Panc1 (cell line): ENCODE results near the gene ASCC2. TPM values are rescaled to one million over a fixed set of nuclear protein-coding genes. Genes with fewer than 3 reads are reported as not detected.

Experiments
- ATAC-seq: fragments of 200-7000 bp; cut with Tn5 transposase; 2 replicates; pipeline ENCODE4 v1.9.1; 2020; ENCODE audit warnings: mild to moderate bottlenecking, moderate library complexity
- BruUV-seq: library from RNA; stranded (reverse); fragments of 400-500 nt; replicated peaks from 2 replicates; lab custom pipeline; 2021; lab: Mats Ljungman, UMichigan
- CTCF ChIA-PET: fragments of 300-600 bp; sonication (Branson Sonifier 250); formaldehyde crosslinking; loops from one replicate; lab custom pipeline; 2022; ENCODE audit warnings: antibody characterized with exemption; lab: Charles Lee
- POLR2A ChIA-PET: fragments of 300-600 bp; sonication (Branson Sonifier 250); formaldehyde crosslinking; loops from one replicate; lab custom pipeline; 2022; ENCODE audit warnings: antibody characterized with exemption; lab: Charles Lee
- DNase-seq: peaks from one replicate; pipeline ENCODE4 v3.0.0-alpha.2; 2010; ENCODE audit warnings: low read depth, low spot score
- H3K27ac ChIP-seq: 2 replicates; pipeline ENCODE4 v1.5.1; 2011; ENCODE audit warnings: mild to moderate bottlenecking, low read length, inconsistent platforms
- H3K27me3 ChIP-seq: fragments of 200-500 bp; sonication (Bioruptor generic); 2 replicates; pipeline ENCODE4 v1.6.0; 2014; ENCODE audit warnings: low read length, inconsistent platforms; ENCODE audit not compliant: control insufficient read depth, insufficient read depth
- H3K36me3 ChIP-seq: fragments of 200-500 bp; sonication (Bioruptor generic); 2 replicates; pipeline ENCODE4 v1.5.1; 2014; ENCODE audit warnings: inconsistent platforms, mild to moderate bottlenecking, low read length, moderate library complexity; ENCODE audit not compliant: control insufficient read depth, insufficient read depth
- H3K4me1 ChIP-seq: 2 replicates; pipeline ENCODE4 v1.5.1; 2011; ENCODE audit warnings: inconsistent platforms, mild to moderate bottlenecking, low read length, moderate library complexity; ENCODE audit not compliant: control insufficient read depth, insufficient read depth
- H3K4me3 ChIP-seq, 2 experiments: 2 replicates each; pipeline ENCODE4 v1.5.1; 2011 to 2012; ENCODE audit warnings: low read depth in 2 of 2, low read length in 2 of 2, mild to moderate bottlenecking in 2 of 2, inconsistent platforms in 1 of 2, moderate library complexity in 1 of 2
- H3K9me3 ChIP-seq: fragments of 200-500 bp; sonication (Bioruptor generic); 2 replicates; pipeline ENCODE4 v1.5.1; 2014; ENCODE audit warnings: low read depth, mild to moderate bottlenecking, inconsistent platforms, low read length, moderate library complexity; ENCODE audit not compliant: control insufficient read depth, insufficient read depth
- POLR2AphosphoS5 ChIP-seq: IDR thresholded peaks from 2 replicates; pipeline ENCODE4 v1.6.1; 2012; ENCODE audit warnings: mild to moderate bottlenecking, low read depth, low read length, moderate library complexity
- SIN3A ChIP-seq: IDR thresholded peaks from 2 replicates; pipeline ENCODE4 v1.6.1; 2012; ENCODE audit warnings: low read depth, mild to moderate bottlenecking, low read length, moderate library complexity, borderline replicate concordance; ENCODE audit not compliant: insufficient read depth
- TCF7L2 ChIP-seq: IDR thresholded peaks from 2 replicates; pipeline ENCODE4 v1.6.1; 2011; ENCODE audit warnings: mild to moderate bottlenecking, low read depth, low read length, inconsistent platforms
- in situ Hi-C: cut with HindIII; loops from 2 replicates; pipeline ENCODE4 v1.10.0; 2016; ENCODE audit warnings: low sequenced_read_pairs, low pct_unique_long_range_greater_than_20kb
- intact Hi-C: fragments of 100-400 bp; cut with micrococcal nuclease; formaldehyde crosslinking; loops from one replicate; pipeline ENCODE4 v1.10.0; 2022; ENCODE audit not compliant: unreplicated experiment
- total RNA-seq: library from RNA; stranded (reverse); gene quantifications from one replicate; pipeline ENCODE4 v1.2.1, GENCODE V29; 2021; ENCODE audit not compliant: unreplicated experiment
- TF ChIP-seq, protein P1 (sequence below), 2 experiments: IDR thresholded peaks; 2 replicates each; pipeline ENCODE4 v1.6.1; 2011 to 2012; ENCODE audit warnings: low read depth in 2 of 2, control low read depth in 1 of 2, low read length in 1 of 2, mild to moderate bottlenecking in 1 of 2, moderate library complexity in 1 of 2; ENCODE audit not compliant: insufficient read depth in 1 of 2
- TF ChIP-seq, protein P2 (sequence below): fragments of 450-650 bp; IDR thresholded peaks from 2 replicates; pipeline ENCODE4 v1.5.1; 2017; ENCODE audit warnings: mild to moderate bottlenecking

Gene ASCC2
- total RNA-seq, 1 experiment from 2014 or later, result 52.0 TPM

DNA sequence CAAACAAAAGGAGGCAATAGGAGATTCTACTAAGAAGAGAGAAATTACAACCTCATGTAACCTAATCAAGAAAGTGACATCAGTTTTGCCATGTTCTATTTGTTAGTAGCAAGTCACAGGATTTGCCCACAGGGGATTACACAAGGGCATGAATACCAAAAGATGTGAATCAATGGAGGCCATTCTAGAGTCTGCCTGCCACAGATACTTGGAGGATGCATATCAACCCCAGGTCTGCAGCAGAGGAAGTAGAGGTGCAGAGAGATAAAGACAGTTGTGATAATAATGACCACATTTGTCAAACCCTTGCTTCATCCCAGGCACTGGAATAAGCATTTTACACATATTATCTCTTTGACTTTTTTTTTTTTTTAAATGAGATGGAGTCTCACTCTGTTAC is 2.4 kb upstream of the ASCC2 start:
- no peak for DNase-seq
- BruUV-seq, result no TSS peak
- no peaks in the 10 kb centered on the region for H3K9me3 ChIP-seq
- H3K36me3 ChIP-seq, result no peaks in the 10 kb centered on the region
- intact Hi-C loops (no loop called here), in situ Hi-C loops (no loop called here)
- no peak for ATAC-seq
- TF ChIP-seq, protein P1, sequence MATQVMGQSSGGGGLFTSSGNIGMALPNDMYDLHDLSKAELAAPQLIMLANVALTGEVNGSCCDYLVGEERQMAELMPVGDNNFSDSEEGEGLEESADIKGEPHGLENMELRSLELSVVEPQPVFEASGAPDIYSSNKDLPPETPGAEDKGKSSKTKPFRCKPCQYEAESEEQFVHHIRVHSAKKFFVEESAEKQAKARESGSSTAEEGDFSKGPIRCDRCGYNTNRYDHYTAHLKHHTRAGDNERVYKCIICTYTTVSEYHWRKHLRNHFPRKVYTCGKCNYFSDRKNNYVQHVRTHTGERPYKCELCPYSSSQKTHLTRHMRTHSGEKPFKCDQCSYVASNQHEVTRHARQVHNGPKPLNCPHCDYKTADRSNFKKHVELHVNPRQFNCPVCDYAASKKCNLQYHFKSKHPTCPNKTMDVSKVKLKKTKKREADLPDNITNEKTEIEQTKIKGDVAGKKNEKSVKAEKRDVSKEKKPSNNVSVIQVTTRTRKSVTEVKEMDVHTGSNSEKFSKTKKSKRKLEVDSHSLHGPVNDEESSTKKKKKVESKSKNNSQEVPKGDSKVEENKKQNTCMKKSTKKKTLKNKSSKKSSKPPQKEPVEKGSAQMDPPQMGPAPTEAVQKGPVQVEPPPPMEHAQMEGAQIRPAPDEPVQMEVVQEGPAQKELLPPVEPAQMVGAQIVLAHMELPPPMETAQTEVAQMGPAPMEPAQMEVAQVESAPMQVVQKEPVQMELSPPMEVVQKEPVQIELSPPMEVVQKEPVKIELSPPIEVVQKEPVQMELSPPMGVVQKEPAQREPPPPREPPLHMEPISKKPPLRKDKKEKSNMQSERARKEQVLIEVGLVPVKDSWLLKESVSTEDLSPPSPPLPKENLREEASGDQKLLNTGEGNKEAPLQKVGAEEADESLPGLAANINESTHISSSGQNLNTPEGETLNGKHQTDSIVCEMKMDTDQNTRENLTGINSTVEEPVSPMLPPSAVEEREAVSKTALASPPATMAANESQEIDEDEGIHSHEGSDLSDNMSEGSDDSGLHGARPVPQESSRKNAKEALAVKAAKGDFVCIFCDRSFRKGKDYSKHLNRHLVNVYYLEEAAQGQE (IDR thresholded peaks at IDR 0.05; ENCODE audit: insufficient read depth in 1 of 2, low read depth in 2 of 2, low read length in 1 of 2), result no peak
- TF ChIP-seq SIN3A, result no peak
- no peak for TF ChIP-seq TCF7L2
- TF ChIP-seq, protein P2, sequence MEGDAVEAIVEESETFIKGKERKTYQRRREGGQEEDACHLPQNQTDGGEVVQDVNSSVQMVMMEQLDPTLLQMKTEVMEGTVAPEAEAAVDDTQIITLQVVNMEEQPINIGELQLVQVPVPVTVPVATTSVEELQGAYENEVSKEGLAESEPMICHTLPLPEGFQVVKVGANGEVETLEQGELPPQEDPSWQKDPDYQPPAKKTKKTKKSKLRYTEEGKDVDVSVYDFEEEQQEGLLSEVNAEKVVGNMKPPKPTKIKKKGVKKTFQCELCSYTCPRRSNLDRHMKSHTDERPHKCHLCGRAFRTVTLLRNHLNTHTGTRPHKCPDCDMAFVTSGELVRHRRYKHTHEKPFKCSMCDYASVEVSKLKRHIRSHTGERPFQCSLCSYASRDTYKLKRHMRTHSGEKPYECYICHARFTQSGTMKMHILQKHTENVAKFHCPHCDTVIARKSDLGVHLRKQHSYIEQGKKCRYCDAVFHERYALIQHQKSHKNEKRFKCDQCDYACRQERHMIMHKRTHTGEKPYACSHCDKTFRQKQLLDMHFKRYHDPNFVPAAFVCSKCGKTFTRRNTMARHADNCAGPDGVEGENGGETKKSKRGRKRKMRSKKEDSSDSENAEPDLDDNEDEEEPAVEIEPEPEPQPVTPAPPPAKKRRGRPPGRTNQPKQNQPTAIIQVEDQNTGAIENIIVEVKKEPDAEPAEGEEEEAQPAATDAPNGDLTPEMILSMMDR, result no peak
- TF ChIP-seq POLR2AphosphoS5, result no peak
- POLR2A ChIA-PET, result no interaction called here
- no peak overlapping the region for H3K4me3 ChIP-seq
- no peaks in the 10 kb centered on the region for H3K27me3 ChIP-seq
- H3K27ac ChIP-seq, result no peak overlapping the region
- peaks cover 4% of the 10 kb centered on the region; the same call in 1 of the 2 replicates for H3K4me1 ChIP-seq
- CTCF ChIA-PET, result no interaction called here

DNA sequence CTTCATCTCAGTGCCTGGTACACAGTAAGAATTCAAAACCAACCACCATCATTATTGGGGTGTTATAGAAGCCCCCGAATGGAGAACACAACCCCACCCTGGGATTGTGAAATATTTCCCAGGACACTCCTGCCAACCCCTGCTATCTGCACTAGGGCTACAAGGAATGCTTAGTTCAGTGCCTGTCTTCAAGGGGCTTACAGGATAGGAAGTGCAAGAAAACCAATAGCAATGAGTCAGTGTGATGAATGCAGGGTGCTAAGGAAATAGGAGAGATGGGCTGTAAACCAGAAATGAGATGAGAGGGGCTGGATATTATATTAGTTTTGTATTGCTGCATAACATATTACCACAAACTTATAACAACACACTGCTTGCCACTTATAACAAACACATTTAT is 965 bp upstream of the ASCC2 start:
- TF ChIP-seq, protein P2, result no peak
- no peak for TF ChIP-seq SIN3A
- TF ChIP-seq POLR2AphosphoS5, result no peak
- TF ChIP-seq, protein P1 (IDR thresholded peaks at IDR 0.05; ENCODE audit: insufficient read depth in 1 of 2, low read depth in 2 of 2, low read length in 1 of 2), result no peak
- no peak for TF ChIP-seq TCF7L2

More for the DNA sequence above, 965 bp upstream of the ASCC2 start:
- no TSS peak for BruUV-seq
- H3K9me3 ChIP-seq, result no peaks in the 10 kb centered on the region
- no peak for ATAC-seq
- H3K27ac ChIP-seq, result peak overlapping the region; percentile 92
- peaks cover 4% of the 10 kb centered on the region; the same call in 1 of the 2 replicates for H3K4me1 ChIP-seq
- ChIA-PET CTCF (no interaction called here), POLR2A (no interaction called here)
- in situ Hi-C loops (no loop called here), intact Hi-C loops (no loop called here)
- no peaks in the 10 kb centered on the region for H3K36me3 ChIP-seq
- no peak for DNase-seq
- no peaks in the 10 kb centered on the region for H3K27me3 ChIP-seq
- H3K4me3 ChIP-seq, result no peak overlapping the region; a peak in 2 of 4 replicates
